ENCODE results near the gene COLQ.

DNA sequence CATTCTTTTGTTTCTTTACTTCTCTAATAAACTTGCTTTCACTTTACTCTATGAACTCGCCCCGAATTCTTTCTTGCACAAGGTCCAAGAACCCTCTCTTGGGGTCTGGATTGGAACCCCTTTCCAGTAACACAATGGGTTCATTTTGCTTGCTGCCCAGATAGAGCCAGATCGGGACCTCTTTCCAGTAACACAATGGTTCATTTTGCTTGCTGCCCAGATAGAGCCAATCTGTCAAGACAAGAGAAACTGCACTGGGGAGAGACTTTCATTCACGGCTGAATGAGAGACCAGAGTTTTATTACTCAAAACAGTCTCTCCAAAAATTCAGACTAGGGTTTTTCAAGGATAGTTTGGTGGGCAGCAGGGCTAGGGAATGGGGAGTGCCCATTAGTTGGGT, 119.6 kb downstream of the COLQ start:
- TF ChIP-seq ZFP30 (CRISPR knock-in tag; IDR thresholded peaks at IDR 0.05) (no peak), ZFP3 (CRISPR knock-in tag; IDR thresholded peaks at IDR 0.05) (no peak), ZC3H10 (CRISPR knock-in tag; IDR thresholded peaks at IDR 0.05) (no peak), ARNTL (CRISPR knock-in tag; IDR thresholded peaks at IDR 0.05; ENCODE audit: borderline replicate concordance, low read depth) (no peak)
- TF ChIP-seq, protein P1, sequence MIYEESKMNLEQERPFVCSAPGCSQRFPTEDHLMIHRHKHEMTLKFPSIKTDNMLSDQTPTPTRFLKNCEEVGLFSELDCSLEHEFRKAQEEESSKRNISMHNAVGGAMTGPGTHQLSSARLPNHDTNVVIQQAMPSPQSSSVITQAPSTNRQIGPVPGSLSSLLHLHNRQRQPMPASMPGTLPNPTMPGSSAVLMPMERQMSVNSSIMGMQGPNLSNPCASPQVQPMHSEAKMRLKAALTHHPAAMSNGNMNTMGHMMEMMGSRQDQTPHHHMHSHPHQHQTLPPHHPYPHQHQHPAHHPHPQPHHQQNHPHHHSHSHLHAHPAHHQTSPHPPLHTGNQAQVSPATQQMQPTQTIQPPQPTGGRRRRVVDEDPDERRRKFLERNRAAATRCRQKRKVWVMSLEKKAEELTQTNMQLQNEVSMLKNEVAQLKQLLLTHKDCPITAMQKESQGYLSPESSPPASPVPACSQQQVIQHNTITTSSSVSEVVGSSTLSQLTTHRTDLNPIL (CRISPR knock-in tag; IDR thresholded peaks at IDR 0.05; ENCODE audit: low read depth) = no peak
- TF ChIP-seq, protein P2, sequence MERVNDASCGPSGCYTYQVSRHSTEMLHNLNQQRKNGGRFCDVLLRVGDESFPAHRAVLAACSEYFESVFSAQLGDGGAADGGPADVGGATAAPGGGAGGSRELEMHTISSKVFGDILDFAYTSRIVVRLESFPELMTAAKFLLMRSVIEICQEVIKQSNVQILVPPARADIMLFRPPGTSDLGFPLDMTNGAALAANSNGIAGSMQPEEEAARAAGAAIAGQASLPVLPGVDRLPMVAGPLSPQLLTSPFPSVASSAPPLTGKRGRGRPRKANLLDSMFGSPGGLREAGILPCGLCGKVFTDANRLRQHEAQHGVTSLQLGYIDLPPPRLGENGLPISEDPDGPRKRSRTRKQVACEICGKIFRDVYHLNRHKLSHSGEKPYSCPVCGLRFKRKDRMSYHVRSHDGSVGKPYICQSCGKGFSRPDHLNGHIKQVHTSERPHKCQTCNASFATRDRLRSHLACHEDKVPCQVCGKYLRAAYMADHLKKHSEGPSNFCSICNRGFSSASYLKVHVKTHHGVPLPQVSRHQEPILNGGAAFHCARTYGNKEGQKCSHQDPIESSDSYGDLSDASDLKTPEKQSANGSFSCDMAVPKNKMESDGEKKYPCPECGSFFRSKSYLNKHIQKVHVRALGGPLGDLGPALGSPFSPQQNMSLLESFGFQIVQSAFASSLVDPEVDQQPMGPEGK (CRISPR knock-in tag; IDR thresholded peaks at IDR 0.05; ENCODE audit: borderline replicate concordance) = no peak
